ENCODE results near the gene GPRIN3.

- TF ChIP-seq POLR2A (IDR thresholded peaks at IDR 0.05): no peak
- TF ChIP-seq EP300 (IDR thresholded peaks at IDR 0.05): no peak
- TF ChIP-seq CTCF (IDR thresholded peaks at IDR 0.05): no peak
Measured at GRCh38 chr4:89300499-89300898, 7.1 kb downstream of the GPRIN3 start.

All from upper lobe of left lung (tissue), 4 donors.